ENCODE results near the gene TPSB2.
"Not testable (repeated sequence)": the region's sequence is repeated elsewhere in the genome, so short reads cannot be mapped to it uniquely, and the experiment has no call there.

The TPSB2 gene

GRCh38 chr16:1261131-1261892 is 31.3 kb upstream of the TPSB2 start:
- no peak for DNase-seq (ENCODE audit: low read depth in 2 of 2)

- no peak for DNase-seq (ENCODE audit: low read depth in 2 of 2)
Observed at GRCh38 chr16:1260101-1260680, 30.2 kb upstream of the TPSB2 start.

- no peak for DNase-seq (ENCODE audit: low read depth in 2 of 2)
Observed at GRCh38 chr16:1259760-1260068, 29.7 kb upstream of the TPSB2 start.

DNA sequence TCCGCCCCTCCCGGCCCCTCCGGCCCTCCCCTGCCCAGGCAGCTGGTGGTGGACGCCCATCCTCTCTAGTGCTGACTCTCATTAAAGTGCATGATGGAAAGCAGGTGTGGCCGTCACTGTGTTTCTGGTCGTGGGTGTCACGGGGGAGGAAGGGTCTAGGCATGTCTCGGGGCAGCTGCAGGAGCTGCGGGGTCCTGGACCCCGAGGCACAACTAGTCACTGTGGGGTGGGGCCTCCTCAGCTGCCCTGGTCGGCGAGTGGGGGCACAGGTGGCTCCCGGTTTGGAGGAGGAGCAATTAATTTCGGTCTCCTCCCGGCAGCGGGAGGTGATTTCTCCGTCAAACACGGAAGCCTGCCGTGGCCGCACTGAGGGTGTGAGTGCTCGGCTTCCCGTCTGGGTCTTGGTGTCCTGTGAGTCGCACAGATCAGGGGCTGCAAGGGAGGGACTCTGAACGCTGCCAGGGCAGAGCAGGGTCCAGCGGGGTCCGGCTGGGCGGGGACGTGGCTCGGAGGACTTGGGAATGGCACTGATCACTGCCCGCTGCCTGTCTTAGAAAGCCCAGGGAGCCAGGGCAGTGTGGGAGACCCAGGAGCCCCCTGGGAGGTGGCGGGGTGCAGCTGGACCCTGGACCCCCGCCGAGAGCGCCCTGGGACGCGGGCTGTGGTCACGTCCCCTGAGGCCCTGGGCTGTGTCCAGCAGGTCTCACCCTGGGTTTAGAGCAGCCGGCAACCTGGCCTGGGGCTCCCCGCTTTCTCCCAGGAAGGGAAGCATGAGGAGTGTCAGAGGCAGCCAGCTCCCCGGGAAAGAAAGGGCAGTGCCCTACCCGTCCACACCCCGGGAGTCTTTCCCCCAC is 29.1 kb upstream of the TPSB2 start:
- no peak for DNase-seq (ENCODE audit: low read depth in 2 of 2)

DNA sequence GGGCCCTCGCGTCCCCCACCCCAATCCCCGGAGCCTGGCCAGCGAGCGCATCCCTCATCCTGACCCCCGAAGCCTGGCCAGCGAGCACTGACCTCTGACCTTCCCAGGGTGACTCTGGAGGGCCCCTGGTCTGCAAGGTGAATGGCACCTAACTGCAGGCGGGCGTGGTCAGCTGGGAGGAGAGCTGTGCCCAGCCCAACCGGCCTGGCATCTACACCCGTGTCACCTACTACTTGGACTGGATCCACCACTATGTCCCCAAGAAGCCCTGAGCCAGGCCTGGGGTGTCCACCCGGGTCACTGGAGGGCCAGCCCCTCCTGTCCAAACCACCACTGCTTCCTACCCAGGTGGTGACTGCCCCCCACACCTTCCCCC is 28.2 kb upstream of the TPSB2 start:
- no peak for DNase-seq (ENCODE audit: low read depth in 2 of 2)

- no peak for DNase-seq (ENCODE audit: low read depth in 2 of 2)
Observed at GRCh38 chr16:1257561-1258224, 27.7 kb upstream of the TPSB2 start.

DNA sequence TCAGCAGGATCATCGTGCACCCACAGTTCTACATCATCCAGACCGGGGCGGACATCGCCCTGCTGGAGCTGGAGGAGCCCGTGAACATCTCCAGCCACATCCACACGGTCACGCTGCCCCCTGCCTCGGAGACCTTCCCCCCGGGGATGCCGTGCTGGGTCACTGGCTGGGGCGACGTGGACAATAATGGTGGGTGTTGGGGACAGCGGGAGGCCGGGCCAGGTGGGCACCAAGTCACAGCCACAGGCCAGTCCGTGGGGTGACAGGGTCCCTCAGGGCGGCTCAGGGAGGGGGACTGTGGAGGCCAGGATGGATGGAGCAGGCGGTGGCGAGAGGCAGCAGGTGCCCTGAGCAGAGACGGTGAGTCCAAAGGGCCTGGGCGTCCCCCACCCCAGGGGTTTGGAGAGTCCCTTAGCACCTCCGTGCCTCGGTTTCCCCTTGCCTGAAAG is 26.9 kb upstream of the TPSB2 start:
- DNase-seq (ENCODE audit: low read depth in 2 of 2): no peak

- DNase-seq (ENCODE audit: low read depth in 2 of 2): not testable (repeated sequence)
Observed at GRCh38 chr16:1256296-1256873, 26.4 kb upstream of the TPSB2 start.

DNA sequence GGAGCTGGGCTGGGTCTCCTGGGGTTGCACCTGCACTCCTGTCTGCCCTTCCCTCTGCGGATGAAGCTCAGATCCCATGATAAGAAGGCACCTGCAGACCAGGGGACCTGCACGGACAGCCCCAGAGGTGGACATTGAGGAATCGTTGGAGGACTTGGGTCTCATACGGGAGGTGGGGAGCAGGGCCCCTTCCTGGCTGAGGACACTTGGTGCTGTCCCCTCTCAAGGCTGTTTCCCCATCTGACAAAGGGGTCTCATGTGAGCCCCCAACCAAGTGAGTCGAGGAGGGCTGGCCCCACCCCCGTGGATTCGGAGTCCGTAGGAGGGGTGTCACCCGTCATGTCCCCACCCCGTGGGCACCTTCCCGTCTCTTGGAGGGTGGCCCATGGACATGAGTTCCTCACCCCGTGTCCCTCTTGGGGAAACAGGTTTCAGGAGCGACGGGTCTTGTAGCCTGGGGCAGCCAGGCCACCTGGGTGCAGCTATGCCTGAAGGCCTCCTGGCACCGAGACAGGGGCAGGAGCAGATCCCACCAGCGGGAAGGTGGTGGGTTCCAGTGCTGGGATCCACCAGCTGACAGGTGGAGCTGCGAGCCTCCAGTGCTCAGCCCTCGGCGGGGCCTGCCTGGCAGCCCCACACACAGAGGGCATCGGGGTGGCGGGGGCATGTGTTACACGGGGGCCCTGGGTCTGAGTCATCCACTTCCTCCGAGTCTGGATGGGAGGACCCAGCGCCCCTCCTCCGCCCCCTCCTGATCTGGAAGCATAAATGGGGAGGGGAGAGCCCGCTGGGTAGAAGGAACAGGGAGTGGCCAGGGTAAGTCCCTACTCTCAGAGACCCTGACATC is 25.5 kb upstream of the TPSB2 start, which contains the start of gene TPSD1:
Gene TPSD1, plus strand, starts transcription at position 794 of the 847 bp plus-strand sequence. CDS start 212 bp downstream, outside the sequence.
- DNase-seq (ENCODE audit: low read depth in 2 of 2): not testable (repeated sequence)

DNA sequence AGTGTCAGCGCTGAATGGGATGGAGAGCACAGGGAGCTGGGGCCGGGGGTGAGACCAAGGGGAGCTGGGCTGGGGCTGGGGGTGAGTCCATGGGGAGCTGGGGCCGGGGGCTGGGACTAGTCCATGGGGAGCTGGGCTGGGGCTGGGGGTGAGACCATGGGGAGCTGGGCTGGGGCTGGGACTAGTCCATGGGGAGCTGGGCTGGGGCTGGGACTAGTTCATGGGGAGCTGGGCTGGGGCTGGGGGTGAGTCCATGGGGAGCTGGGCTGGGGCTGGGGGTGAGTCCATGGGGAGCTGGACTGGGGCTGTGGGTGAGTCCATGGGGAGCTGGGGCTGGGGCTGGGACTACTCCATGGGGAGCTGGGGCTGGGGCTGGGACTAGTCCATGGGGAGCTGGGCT is 24.8 kb upstream of the TPSB2 start:
- DNase-seq (ENCODE audit: low read depth in 2 of 2): not testable (repeated sequence)

- not testable (repeated sequence) for DNase-seq (ENCODE audit: low read depth in 2 of 2)
Observed at GRCh38 chr16:1253701-1254364, 23.8 kb upstream of the TPSB2 start.

GRCh38 chr16:1249031-1249755 is 19.2 kb upstream of the TPSB2 start:
- DNase-seq (ENCODE audit: low read depth in 2 of 2): not testable (repeated sequence)

DNA sequence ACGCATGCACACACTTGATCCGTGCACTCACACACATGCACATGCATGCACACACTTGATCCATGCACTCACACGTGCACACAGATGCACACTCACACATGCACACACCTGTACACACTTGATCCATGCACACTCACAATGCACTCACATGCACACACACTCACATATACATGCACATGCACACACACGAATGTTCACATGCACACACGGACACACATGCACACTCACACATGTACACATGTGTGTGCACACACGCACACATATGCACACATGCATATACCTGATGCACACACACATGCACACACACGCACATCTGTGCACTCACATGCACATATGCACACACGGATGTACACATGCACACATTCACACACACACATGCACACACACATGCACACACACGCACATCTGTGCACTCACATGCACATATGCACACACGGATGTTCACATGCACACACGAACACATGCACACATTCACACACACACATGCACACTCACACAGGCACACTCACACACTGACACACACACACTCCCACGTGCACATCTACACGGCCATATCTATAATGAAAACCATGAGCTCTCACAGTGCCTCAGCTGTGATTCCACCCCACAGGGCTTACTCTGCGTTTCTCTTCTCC is 18.0 kb upstream of the TPSB2 start:
- DNase-seq (ENCODE audit: low read depth in 2 of 2): not testable (repeated sequence)

DNA sequence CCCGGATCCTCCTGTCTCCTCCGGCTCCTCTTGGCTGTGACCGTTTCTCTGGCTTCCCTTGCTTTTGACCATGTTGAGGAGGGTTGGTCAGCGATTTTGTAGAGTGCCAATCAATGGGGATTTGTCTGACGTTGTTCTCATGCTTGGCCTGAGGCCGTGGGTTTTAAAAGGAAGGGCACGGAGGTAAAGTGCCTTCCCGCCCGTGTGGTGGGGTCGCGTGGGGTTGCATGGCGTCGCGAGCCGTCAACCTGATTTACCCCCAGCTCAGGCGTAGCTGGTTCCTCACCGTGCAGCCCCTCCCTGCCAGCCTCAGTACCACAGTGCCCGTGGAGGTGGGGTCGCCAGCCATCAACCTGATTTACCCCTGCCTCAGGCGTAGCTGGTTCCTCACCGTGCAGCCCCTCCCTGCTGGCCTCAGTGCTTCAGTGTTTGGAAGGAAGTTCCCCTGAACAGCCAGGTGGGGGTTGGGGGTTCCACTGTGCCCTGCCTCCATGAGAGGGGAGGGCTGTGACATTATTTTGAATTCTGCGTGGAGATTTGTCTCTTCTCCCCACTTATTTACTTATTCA is 15.6 kb upstream of the TPSB2 start:
- no peak for DNase-seq (ENCODE audit: low read depth in 2 of 2)

- DNase-seq (ENCODE audit: low read depth in 2 of 2): no peak
Observed at GRCh38 chr16:1244881-1245280, 14.9 kb upstream of the TPSB2 start.

DNA sequence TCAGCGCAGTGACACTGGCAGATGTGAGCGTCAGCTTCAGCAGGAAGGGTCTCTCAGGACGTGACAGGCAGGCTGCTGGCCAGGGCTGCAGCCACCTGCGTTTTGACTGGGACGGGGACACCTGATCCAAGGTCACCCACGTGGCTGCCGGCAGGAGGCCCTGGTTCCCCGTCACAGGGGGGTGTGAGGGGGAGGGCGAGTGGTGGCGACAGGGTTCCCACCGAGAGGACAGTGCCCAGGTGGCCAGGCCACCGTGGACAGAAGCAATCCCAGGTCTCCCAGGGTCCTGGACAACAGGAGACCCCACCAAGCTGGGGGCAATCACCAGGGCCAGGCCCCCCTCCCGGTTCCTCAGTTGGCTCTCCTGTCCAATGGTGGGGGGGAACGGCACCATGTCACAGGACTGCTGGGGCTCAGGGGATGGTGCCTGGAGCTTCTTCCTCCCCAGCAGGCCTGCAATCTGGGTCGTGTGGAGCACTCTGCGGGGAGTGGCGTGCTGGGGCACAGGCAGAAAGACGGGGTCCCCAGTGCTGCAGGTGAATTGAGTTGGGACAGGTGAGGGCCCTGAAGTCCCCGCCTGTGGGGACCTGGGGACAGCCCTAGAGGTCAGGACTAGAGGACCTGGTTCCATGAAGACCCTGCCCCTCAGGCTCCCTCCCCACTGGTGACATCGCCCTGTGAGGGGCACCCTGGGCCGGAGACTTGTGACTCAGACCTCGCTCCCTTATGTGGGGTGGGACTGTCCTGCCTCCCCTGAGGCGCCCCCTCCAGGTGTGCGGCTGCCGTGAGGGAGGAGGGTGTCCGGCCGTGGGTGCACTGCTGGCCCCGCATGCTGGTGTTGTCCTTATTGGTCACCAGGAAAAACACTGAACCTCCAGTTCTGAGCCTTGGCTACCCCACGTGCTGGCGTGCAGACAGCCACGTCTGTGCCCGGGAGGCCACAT is 14.2 kb upstream of the TPSB2 start:
- DNase-seq (ENCODE audit: low read depth in 2 of 2): not testable (repeated sequence)

- DNase-seq (ENCODE audit: low read depth in 2 of 2): not testable (repeated sequence)
Observed at GRCh38 chr16:1243363-1243762, 13.4 kb upstream of the TPSB2 start.
